GM19099 (cell line): ENCODE measurements around the gene UNC13A.

Source experiments
- POLR2A ChIP-seq: IDR thresholded peaks from 3 replicates; pipeline ENCODE4 v1.6.1; 2011; ENCODE audit warnings: low read depth; ENCODE audit not compliant: insufficient read length; ENCODE audit errors: extremely low read depth

Gene UNC13A

GRCh38 chr19:17632577-17632976 is 55.6 kb downstream of the UNC13A start:
- no peak for TF ChIP-seq POLR2A

- TF ChIP-seq POLR2A: no peak
These were observed 58.4 kb downstream of the UNC13A start for GRCh38 chr19:17629760-17630159.

GRCh38 chr19:17627921-17628320 is 60.2 kb downstream of the UNC13A start:
- no peak for TF ChIP-seq POLR2A

- no peak for TF ChIP-seq POLR2A
These were observed 61.0 kb downstream of the UNC13A start for GRCh38 chr19:17627161-17627560.

- no peak for TF ChIP-seq POLR2A
These were observed 61.6 kb downstream of the UNC13A start for GRCh38 chr19:17626456-17627015.

GRCh38 chr19:17625980-17626379 is 62.2 kb downstream of the UNC13A start:
- TF ChIP-seq POLR2A: no peak

GRCh38 chr19:17625043-17625442 is 63.1 kb downstream of the UNC13A start:
- no peak for TF ChIP-seq POLR2A

GRCh38 chr19:17624314-17624991 is 63.7 kb downstream of the UNC13A start:
- no peak for TF ChIP-seq POLR2A

- TF ChIP-seq POLR2A: no peak
These were observed 64.8 kb downstream of the UNC13A start for GRCh38 chr19:17623224-17623935.

GRCh38 chr19:17620696-17621095 is 67.5 kb downstream of the UNC13A start:
- no peak for TF ChIP-seq POLR2A

- no peak for TF ChIP-seq POLR2A
These were observed 69.2 kb downstream of the UNC13A start for GRCh38 chr19:17618936-17619335.

GRCh38 chr19:17618281-17618903 is 69.8 kb downstream of the UNC13A start:
- TF ChIP-seq POLR2A: no peak

- no peak for TF ChIP-seq POLR2A
These were observed 70.4 kb downstream of the UNC13A start for GRCh38 chr19:17617807-17618192.

- TF ChIP-seq POLR2A: no peak
These were observed 71.0 kb downstream of the UNC13A start for GRCh38 chr19:17616961-17617806.

- no peak for TF ChIP-seq POLR2A
These were observed 71.5 kb downstream of the UNC13A start for GRCh38 chr19:17616686-17616960.

- no peak for TF ChIP-seq POLR2A
These were observed 72.1 kb downstream of the UNC13A start for GRCh38 chr19:17615889-17616685.
